Thoracic aorta (tissue), 2 donors: ENCODE results near the gene ECE2. TPM values are rescaled to one million over a fixed set of nuclear protein-coding genes. Genes with fewer than 3 reads are reported as not detected.

Source experiments
- ATAC-seq: fragments of 150-250 bp; one replicate; pipeline ENCODE4 v1.8.0; 2017; ENCODE audit warnings: low read depth; ENCODE audit not compliant: insufficient number of reproducible peaks, low FRiP score
- DNase-seq: peaks from one replicate; pipeline ENCODE4 v3.0.0-alpha.2; 2020; ENCODE audit warnings: low spot score
- H3K27ac ChIP-seq, 2 donors: fragments of 200-600 bp; sonication (generic); 1 replicate in 1 of 2; 2 replicates in 1 of 2; pipeline ENCODE4 v1.5.1; 2016; ENCODE audit warnings: mild to moderate bottlenecking in 2 of 2, moderate library complexity in 2 of 2
- H3K27me3 ChIP-seq: fragments of 200-600 bp; sonication (generic); replicated peaks from 2 replicates; pipeline ENCODE4 v1.6.0; 2016; ENCODE audit warnings: mild to moderate bottlenecking; ENCODE audit not compliant: insufficient read depth
- H3K36me3 ChIP-seq: fragments of 200-600 bp; sonication (generic); one replicate; pipeline ENCODE4 v1.5.1; 2016
- H3K4me1 ChIP-seq, 2 donors: fragments of 200-600 bp; sonication (generic); 1 replicate in 1 of 2; 2 replicates in 1 of 2; pipeline versions ENCODE4 v1.5.1 to v1.6.0; 2016; ENCODE audit warnings: low read depth in 2 of 2, mild to moderate bottlenecking in 1 of 2; ENCODE audit not compliant: control insufficient read depth in 1 of 2
- H3K4me3 ChIP-seq: fragments of 200-600 bp; sonication (generic); 2 replicates; pipeline ENCODE4 v1.5.1; 2016; ENCODE audit warnings: mild to moderate bottlenecking
- H3K9me3 ChIP-seq: fragments of 200-600 bp; sonication (generic); 2 replicates; pipeline ENCODE4 v1.5.1; 2016
- total RNA-seq, 2 donors: library from RNA; depleted of rRNA; stranded (reverse); fragments of >200 nt; gene quantifications; one replicate each; pipeline versions ENCODE4 v1.1.0 to v1.2.3, GENCODE V29; 2016
- TF ChIP-seq, protein P1 (sequence below): fragments of 200-600 bp; sonication (generic); IDR thresholded peaks from one replicate; pipeline ENCODE4 v1.5.1; 2019; ENCODE audit warnings: antibody characterized with exemption

ECE2 gene
- total RNA-seq, 2 donors from 2014 or later, result not detected

DNA sequence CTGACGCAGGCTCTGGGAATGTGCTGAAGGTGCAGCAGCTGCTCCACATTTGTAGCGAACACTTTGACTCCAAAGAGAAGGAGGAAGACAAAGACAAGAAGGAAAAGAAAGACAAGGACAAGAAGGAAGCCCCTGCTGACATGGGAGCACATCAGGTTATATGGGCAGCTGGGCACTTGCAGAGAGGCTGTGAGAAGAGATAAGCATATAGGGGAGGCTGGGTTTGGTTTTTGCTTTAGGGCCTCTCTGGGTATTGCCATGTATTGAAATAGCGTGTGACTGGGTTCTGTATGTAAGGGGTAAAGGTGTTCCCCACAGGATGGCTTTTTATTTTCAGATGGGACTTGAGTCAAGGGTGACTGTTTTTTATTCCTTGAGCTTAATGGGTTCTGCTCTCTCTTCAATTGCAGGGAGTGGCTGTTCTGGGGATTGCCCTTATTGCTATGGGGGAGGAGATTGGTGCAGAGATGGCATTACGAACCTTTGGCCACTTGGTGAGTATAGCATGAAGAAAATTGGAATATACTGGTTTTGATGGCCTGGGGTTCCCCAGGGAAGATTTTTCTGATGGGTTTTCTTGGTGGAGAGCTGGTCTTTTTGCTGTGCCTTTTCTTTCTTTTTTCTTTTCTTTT, 30.6 kb downstream of the ECE2 start:
- Histone ChIP-seq H3K36me3 (peaks cover 60% of the 10 kb centered on the region), H3K4me3 (no peak overlapping the region), H3K27me3 (no peaks in the 10 kb centered on the region), H3K4me1 (no peaks in the 10 kb centered on the region), H3K27ac (no peak overlapping the region), H3K9me3 (no peaks in the 10 kb centered on the region)
- DNase-seq (no peak), ATAC-seq (no peak)
- TF ChIP-seq, protein P1, sequence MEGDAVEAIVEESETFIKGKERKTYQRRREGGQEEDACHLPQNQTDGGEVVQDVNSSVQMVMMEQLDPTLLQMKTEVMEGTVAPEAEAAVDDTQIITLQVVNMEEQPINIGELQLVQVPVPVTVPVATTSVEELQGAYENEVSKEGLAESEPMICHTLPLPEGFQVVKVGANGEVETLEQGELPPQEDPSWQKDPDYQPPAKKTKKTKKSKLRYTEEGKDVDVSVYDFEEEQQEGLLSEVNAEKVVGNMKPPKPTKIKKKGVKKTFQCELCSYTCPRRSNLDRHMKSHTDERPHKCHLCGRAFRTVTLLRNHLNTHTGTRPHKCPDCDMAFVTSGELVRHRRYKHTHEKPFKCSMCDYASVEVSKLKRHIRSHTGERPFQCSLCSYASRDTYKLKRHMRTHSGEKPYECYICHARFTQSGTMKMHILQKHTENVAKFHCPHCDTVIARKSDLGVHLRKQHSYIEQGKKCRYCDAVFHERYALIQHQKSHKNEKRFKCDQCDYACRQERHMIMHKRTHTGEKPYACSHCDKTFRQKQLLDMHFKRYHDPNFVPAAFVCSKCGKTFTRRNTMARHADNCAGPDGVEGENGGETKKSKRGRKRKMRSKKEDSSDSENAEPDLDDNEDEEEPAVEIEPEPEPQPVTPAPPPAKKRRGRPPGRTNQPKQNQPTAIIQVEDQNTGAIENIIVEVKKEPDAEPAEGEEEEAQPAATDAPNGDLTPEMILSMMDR, result no peak

DNA sequence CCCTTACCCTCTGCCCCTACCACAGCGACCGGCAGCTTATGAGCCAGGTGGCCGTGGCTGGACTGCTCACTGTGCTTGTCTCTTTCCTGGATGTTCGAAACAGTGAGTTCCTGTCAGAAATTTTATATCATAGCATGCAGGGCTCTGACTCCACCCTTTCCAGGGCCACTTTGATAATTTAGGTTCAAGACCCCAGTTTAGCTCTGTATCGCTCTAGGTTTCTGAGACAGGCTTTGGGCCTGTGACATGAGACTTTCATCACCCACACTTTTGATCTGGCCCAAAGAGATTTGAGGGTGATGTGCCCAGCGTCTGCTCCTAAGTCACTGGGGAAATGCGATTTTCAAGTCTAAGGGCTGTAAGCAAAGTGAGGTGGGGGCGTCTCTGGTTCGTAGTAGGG, 32.1 kb downstream of the ECE2 start:
- Histone ChIP-seq H3K4me1 (no peaks in the 10 kb centered on the region), H3K4me3 (no peak overlapping the region), H3K36me3 (peaks cover 46% of the 10 kb centered on the region), H3K27ac (no peak overlapping the region), H3K9me3 (no peaks in the 10 kb centered on the region), H3K27me3 (no peaks in the 10 kb centered on the region)
- DNase-seq (no peak), ATAC-seq (no peak)
- TF ChIP-seq, protein P1, result no peak

DNA sequence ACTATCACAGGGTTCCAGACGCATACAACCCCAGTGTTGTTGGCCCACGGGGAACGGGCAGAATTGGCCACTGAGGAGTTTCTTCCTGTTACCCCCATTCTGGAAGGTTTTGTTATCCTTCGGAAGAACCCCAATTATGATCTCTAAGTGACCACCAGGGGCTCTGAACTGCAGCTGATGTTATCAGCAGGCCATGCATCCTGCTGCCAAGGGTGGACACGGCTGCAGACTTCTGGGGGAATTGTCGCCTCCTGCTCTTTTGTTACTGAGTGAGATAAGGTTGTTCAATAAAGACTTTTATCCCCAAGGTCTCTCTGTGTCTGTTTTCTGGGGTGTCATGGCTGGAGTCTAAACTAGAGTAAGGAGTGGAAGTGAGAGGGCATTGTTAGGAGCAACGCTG, 32.9 kb downstream of the ECE2 start:
- TF ChIP-seq, protein P1, result no peak
- peaks cover 0 to under 1% of the 10 kb centered on the region in 2 donors for H3K4me1 ChIP-seq
- no peak overlapping the region for H3K4me3 ChIP-seq
- no peaks in the 10 kb centered on the region for H3K9me3 ChIP-seq
- DNase-seq (no peak), ATAC-seq (no peak)
- peaks cover 38% of the 10 kb centered on the region for H3K36me3 ChIP-seq
- H3K27ac ChIP-seq, result no peak overlapping the region
- no peaks in the 10 kb centered on the region for H3K27me3 ChIP-seq

DNA sequence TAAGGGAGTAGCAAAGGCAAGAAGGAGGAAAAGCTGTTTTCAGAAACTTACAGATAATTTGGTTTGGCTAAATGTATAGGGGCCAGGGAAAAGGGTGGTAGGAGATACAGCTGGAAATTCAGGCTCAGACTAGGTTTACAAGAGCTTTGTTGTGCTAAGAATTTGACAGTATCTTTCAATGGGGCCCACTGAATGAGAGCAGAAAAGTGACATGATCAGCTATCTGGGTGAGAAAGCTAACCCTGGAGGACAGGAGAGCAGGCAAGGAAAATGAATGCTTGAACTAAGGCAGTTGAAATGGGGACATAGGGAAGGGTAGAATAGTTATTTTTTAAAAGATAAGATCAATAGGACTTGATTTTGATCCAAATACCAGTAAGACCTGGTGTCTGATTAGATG, 35.8 kb downstream of the ECE2 start:
- TF ChIP-seq, protein P1, result no peak
- no peak overlapping the region for H3K4me3 ChIP-seq
- peaks cover 11 to 14% of the 10 kb centered on the region in 2 donors for H3K4me1 ChIP-seq
- ATAC-seq (no peak), DNase-seq (no peak)
- H3K36me3 ChIP-seq, result peaks cover 18% of the 10 kb centered on the region
- no peaks in the 10 kb centered on the region for H3K27me3 ChIP-seq
- H3K9me3 ChIP-seq, result no peaks in the 10 kb centered on the region
- H3K27ac ChIP-seq, result no peak overlapping the region

DNA sequence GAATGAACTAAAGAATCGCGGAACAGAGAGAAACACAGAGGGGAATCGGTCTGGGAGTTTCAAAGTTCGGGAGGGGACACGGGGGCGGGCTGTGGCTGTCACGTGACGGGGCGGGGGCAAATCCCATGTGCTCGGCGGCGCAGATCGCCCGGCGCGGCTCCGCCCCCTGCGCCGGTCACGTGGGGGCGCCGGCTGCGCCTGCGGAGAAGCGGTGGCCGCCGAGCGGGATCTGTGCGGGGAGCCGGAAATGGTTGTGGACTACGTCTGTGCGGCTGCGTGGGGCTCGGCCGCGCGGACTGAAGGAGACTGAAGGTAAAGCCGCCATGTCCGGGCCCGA, 38.5 kb downstream of the ECE2 start, which contains the start of gene EIF4G1:
TSS of gene EIF4G1 (plus strand) at position 244 of the 337 bp plus-strand sequence. CDS start 1,191 bp downstream, outside the sequence.
- Histone ChIP-seq H3K9me3 (no peaks in the 10 kb centered on the region), H3K27ac (peak within 1 kb of the TSS; percentile 97 to 100), H3K4me3 (peak within 1 kb of the TSS; percentile 99), H3K4me1 (peaks cover 38 to 41% of the 10 kb centered on the region in 2 donors), H3K27me3 (no peaks in the 10 kb centered on the region), H3K36me3 (no peaks in the 10 kb centered on the region)
- DNase-seq (peak; percentile 80), ATAC-seq (peak; percentile 87)
- TF ChIP-seq, protein P1, result no peak
